ENCODE results near the gene CCNG1.
"Not testable (repeated sequence)": the region's sequence is repeated elsewhere in the genome, so short reads cannot be mapped to it uniquely, and the experiment has no call there.

The CCNG1 gene

GRCh38 chr5:163444526-163444925, 7.1 kb downstream of the CCNG1 start:
- no peak for DNase-seq (ENCODE audit: low spot score)

- DNase-seq (ENCODE audit: low spot score), result no peak
Measured at GRCh38 chr5:163445345-163445744, 8.0 kb downstream of the CCNG1 start.

DNA sequence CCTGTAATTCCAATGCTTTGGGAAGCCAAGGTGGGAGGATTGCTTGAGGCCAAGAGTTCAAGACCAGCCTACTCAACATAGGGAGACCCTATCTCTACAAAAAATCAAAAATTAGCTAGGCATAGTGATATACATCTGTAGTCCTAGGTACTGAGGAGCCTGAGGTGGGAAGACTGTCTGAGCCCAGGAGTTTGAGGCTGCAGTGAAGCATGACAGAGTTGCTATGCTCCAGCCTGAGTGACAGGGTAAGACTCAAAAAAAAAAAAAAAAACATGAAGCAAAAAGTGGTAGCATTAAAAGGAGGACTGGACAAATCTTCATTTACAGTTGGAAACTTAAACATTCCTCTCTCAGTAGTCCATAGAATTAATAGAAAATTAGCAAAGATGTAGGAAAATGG, 9.8 kb downstream of the CCNG1 start:
- DNase-seq (ENCODE audit: low spot score), result no peak

DNA sequence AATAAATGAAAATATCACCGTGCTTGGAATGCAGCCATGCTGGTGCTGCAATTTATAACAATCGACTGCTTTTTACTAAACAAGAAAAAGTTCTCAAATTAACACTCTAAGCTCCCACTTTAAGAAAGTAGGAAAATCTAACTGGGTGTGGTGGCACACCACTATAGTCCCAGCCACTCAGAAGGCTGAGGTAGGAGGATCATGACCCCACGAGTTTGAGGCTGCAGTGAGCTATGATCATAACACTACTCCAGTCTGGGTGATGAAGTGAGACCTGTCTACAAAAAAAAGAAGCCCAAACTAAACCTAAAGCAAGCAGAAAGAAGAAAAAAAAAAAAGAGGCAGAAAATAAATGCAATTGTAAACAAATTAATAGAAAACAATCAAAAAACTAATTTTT, 10.5 kb downstream of the CCNG1 start:
- no peak for DNase-seq (ENCODE audit: low spot score)

GRCh38 chr5:163448491-163448890, 11.1 kb downstream of the CCNG1 start:
- no peak for DNase-seq (ENCODE audit: low spot score)

DNA sequence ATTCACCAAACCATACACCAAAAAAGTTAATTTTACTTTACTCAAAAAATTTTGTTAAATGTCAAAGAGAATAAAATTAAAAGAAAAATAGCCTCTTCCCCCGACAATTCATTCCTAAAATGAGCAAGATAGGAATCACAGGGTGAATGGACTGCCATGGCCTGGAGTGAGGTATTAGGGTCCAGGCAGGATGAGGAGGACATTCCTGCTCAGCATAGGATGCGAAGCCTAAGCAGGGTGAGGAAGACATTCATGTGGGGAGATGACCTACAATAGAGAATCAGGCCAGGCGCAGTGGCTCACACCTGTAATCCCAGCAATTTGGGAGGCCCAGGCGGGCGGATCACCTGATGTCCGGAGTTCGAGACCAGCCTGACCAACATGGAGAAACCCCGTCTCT, 14.1 kb downstream of the CCNG1 start:
- DNase-seq (ENCODE audit: low spot score), result no peak

DNA sequence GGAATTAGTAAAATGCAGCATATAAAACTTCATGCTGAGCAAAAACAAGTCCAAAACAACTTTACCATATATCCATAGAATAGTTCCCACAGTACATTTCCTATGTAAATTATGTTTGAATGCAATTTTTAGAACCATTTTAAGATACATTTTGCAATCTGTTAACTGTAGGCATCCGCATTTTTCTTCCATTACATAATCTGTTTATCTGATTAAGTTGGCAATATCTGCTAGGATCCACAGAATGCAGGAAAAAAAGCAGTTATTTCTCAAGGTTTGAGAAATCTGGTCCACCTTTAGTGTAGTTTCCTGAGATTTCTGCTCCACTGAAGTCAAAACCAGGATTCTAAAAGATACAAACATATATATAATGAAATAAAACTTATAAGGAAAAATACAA, 16.3 kb downstream of the CCNG1 start:
- DNase-seq (ENCODE audit: low spot score), result no peak

DNA sequence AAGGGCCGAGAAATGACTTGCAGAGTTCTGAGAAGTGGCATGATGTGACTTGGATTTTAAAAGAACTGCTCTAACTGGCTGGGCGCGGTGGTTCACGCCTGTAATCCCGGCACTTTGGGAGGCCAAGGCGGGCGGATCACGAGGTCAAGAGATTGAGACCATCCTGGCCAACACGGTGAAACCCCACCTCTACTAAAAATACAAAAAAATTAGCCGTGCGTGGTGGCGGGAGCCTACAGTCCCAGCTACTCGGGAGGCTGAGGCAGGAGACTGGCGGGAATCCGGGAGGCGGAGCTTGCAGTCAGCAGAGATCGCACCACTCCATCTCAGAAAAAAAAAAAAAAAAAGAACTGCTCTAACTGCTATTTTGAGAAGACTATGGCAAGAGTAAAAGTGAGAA, 18.0 kb downstream of the CCNG1 start:
- DNase-seq (ENCODE audit: low spot score), result not testable (repeated sequence)

DNA sequence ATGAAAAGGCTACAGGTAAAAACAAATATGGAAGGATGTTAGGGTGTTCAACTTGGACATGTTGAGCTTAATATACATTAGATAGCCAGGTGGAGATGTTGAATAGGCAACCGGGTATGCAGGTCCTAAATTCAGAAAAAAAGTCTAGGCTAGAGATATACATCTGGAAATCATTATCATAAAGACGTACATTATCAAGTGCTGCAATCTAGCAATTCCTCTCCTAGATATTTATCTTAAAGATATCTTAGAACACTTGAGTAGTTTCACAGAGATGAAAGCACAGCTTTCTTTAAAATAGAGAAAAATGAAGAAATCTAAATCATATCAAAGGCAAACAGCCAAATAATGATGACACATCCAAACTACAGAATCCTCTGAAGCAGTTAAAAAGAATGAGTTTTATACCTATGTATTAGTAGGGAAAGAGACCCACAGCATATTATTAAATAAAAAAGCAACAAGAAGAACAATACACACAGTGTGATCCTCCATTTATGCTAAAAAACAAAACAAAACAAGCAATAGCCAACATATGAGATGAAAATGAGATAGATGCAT, 18.7 kb downstream of the CCNG1 start:
- DNase-seq (ENCODE audit: low spot score), result no peak

GRCh38 chr5:163456840-163457239, 19.4 kb downstream of the CCNG1 start:
- no peak for DNase-seq (ENCODE audit: low spot score)

GRCh38 chr5:163458778-163459385, 21.5 kb downstream of the CCNG1 start:
- no peak for DNase-seq (ENCODE audit: low spot score)

GRCh38 chr5:163459462-163459818, 22.0 kb downstream of the CCNG1 start:
- DNase-seq (ENCODE audit: low spot score), result no peak

GRCh38 chr5:163459819-163460561, 22.6 kb downstream of the CCNG1 start, which contains the start of gene NUDCD2:
Gene NUDCD2 (minus strand): TSS chr5:163460102. CDS start chr5:163460050, 52 bp downstream.
- peak; percentile 63 for DNase-seq (ENCODE audit: low spot score)

DNA sequence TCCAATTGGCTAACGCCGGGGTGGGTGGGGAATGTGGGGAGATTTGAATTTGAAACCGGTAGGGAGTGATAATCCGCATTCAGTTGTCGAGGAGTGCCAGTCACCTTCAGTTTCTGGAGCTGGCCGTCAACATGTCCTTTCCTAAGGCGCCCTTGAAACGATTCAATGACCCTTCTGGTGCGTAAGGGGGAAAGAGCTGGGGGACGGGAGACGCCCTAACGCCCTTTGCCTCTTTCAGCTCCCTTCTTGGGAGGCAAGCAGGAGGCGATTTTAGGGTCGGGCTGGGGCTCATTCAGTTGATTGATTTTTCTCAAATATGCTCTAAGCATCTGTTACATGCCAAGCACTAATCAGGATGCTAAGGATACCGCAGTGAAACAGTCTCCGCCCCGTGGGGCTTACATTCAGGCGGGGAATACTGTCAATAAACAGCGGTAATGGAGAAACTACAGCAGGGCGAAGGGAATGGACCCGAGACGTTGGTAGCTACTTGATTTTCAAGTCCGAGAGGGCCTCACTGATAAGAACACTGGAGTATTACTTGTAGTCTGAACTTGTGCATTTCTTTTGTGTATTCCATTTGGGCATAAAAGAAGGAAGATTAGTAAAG, 23.3 kb downstream of the CCNG1 start, which contains the start of gene HMMR:
Gene HMMR (plus strand): TSS at position 71 of the 610 bp plus-strand sequence. CDS start 61 bp downstream, at position 132.
- no peak for DNase-seq (ENCODE audit: low spot score)

- no peak for DNase-seq (ENCODE audit: low spot score)
Measured at GRCh38 chr5:163463063-163463435, 25.7 kb downstream of the CCNG1 start.

GRCh38 chr5:163467682-163468081, 30.3 kb downstream of the CCNG1 start:
- no peak for DNase-seq (ENCODE audit: low spot score)

DNA sequence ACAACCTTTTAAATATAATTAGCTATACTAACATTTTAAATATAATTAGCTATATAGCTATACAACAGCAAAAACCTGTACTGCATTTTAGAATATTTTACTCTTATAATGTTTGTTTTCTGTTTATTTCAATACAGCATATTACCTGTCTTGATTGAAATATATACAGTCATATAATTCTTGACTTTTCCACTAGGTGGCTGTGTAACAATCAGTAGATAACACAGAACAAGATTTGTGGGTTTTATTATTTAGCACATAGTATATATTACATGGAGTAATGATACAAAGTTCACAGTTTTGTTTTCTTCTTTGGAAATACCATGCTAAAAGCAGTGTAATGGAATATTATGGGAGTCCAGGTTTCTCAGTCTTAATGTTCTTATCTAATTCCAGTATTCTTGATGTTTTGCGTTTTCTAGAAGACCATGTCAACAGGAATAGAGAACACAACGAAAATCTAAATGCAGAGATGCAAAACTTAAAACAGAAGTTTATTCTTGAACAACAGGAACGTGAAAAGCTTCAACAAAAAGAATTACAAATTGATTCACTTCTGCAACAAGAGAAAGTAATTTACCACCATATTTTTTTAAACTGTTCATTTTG, 36.3 kb downstream of the CCNG1 start:
- no peak for DNase-seq (ENCODE audit: low spot score)

DNA sequence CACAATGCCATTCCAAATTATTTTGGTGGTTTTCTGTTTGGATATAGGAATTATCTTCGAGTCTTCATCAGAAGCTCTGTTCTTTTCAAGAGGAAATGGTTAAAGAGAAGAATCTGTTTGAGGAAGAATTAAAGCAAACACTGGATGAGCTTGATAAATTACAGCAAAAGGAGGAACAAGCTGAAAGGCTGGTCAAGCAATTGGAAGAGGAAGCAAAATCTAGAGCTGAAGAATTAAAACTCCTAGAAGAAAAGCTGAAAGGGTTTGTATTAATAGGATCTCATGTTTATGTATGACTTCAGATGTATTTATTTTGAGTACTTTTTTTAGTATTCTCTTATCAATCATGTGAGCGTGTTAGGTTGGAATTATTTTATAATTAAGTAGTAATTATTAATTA, 38.0 kb downstream of the CCNG1 start:
- DNase-seq (ENCODE audit: low spot score), result no peak

DNA sequence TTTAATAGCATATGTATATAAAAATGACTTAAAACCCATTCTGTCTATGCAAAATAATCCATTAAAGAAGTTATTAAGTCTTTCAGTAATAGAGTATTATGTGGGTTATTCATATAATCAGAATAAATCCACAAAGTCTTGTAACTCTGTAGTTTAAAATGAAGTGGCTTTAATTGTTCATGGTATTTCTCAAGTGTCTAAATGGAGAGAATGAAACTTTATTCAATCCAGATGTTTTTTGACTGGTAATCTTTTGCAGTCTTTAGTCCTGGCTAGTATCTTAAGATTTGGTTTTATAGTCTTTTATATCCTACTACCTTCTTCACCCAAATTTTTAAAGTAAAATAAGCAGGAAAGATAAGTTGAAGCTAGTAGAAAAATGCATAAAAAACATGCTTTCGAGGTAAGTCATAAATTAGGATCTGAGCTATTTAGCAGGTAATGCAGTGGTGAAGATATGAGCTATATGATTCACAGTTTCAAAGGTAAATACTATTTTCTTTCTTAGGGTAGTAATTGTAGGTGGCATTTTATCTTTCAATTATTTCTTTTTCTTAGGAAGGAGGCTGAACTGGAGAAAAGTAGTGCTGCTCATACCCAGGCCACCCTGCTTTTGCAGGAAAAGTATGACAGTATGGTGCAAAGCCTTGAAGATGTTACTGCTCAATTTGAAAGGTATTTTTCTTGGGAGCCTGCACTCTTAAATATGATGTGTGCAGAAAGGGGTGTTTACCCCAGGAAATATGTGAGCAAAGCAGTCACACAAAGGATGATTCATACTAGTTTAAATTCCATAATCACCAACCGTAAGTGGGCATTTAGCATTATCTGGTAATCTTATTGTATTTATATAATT, 41.0 kb downstream of the CCNG1 start:
- DNase-seq (ENCODE audit: low spot score), result no peak

DNA sequence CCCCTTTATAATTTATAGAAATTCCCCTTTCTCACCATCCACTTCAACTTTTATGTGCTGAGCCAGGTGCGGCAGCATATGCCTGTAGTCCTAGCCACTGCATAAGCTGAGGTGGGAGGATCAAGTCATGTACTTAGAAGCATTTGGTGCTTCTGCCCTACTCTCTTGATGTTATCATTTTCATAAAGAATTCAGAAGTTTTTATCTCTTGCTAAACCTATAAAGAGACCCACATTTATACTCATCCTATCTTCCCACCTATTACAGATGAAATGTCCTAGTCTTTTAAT, 41.5 kb downstream of the CCNG1 start:
- DNase-seq (ENCODE audit: low spot score), result no peak

DNA sequence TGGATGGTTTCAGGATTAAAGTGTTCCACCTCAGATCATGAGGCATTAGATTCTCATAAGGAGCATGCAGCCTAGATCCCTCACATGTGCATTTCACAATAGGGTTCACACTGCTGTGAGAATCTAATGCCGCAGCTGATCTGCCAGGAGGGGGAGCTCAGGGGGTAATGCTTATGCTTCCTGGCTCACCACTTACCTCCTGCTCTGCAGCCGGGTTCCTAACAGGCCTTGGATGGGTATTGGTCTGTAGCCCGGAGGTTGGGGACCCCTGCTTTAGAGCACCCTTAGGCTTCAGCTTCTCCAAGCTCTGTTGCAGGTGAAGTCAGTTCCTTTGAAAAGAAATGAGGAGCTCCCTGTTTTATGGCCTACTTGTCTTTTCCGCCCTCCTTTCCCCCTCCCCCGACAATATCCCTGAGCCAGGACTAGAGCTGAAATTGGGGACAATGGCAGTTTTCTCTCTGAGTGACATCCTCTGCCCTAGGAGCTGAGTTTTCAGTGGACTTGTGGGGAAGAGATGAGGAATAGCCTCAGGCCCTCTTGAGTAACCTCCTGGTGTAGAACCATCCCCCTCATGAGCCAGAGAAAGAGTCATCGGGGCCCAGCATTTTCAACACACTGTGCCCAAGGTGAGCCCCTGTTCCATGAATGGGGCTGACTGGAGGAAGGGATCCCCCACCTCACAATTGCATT, 51.8 kb downstream of the CCNG1 start:
- no peak for DNase-seq (ENCODE audit: low spot score)

DNA sequence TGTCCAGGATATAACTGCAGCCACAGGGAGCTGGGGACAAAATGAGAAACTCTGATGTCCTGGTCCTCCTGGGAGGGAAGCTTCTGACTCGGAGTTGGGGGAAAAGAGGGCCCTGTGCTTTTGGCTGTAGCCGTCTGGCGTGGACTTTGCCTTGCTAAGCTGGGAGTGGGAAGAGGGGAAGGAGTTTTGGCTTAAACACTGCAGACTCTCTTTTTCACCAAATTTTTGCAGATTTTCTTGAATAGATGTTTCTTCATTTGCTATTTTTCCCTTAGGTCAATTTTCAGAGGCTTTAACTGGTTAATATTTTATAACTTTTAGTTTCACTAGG, 52.3 kb downstream of the CCNG1 start:
- DNase-seq (ENCODE audit: low spot score), result no peak

Measured in HuH-7.5 (cell line).